Vagina (tissue), 2 donors: Measurements from ENCODE around the gene INSR. TPM values are rescaled to one million over a fixed set of nuclear protein-coding genes. Genes with fewer than 3 reads are reported as not detected.

Experiments used
- DNase-seq, 2 donors: peaks; one replicate each; pipeline ENCODE4 v3.0.0-alpha.2; 2017; ENCODE audit errors: extremely low spot score in 2 of 2
- H3K27ac ChIP-seq: fragments of 200-600 bp; sonication (generic); one replicate; pipeline ENCODE4 v1.5.1; 2019
- H3K27me3 ChIP-seq: fragments of 200-600 bp; sonication (generic); one replicate; pipeline ENCODE4 v1.5.1; 2019
- H3K36me3 ChIP-seq, 2 donors: fragments of 200-600 bp; sonication (generic); one replicate each; pipeline ENCODE4 v1.5.1; 2017 to 2019
- H3K4me1 ChIP-seq: fragments of 200-600 bp; sonication (generic); one replicate; pipeline ENCODE4 v1.5.1; 2019
- H3K4me3 ChIP-seq, 2 donors: fragments of 200-600 bp; sonication (generic); 1 replicate in 1 of 2; 2 replicates in 1 of 2; pipeline ENCODE4 v1.5.1; 2016 to 2019
- H3K9me3 ChIP-seq: fragments of 200-600 bp; sonication (generic); one replicate; pipeline ENCODE4 v1.5.1; 2019
- POLR2A ChIP-seq, 2 donors: fragments of 450-650 bp; IDR thresholded peaks; one replicate each; pipeline ENCODE4 v1.6.1; 2017; ENCODE audit warnings: antibody characterized with exemption in 2 of 2, mild to moderate bottlenecking in 2 of 2, moderate library complexity in 2 of 2
- POLR2AphosphoS5 ChIP-seq, 2 donors: sonication (generic); formaldehyde crosslinking; IDR thresholded peaks; one replicate each; pipeline ENCODE4 v1.9.0; 2017; ENCODE audit warnings: antibody characterized with exemption in 2 of 2, mild to moderate bottlenecking in 2 of 2, low read depth in 1 of 2; ENCODE audit not compliant: insufficient read depth in 1 of 2
- intact Hi-C: fragments of 100-400 bp; cut with DNase I; formaldehyde crosslinking; loops from one replicate; pipeline ENCODE4 v1.15.1; 2023
- total RNA-seq: library from RNA; depleted of rRNA; stranded (reverse); fragments of >200 nt; gene quantifications from one replicate; pipeline ENCODE4 v1.2.3, GENCODE V29; 2016
- TF ChIP-seq, protein P1 (sequence below), 3 experiments: fragments of 450-650 bp in 2 of 3; fragments of 200-600 bp in 1 of 3; sonication (generic) in 1 of 3; IDR thresholded peaks; one replicate each; pipeline ENCODE4 v1.5.1; 2017 to 2019; ENCODE audit warnings: antibody characterized with exemption in 3 of 3, mild to moderate bottlenecking in 2 of 3, moderate library complexity in 2 of 3

Gene INSR
- total RNA-seq, 1 donor from 2014 or later: 86.7 TPM

- Histone ChIP-seq H3K4me3 (no peak overlapping the region), H3K4me1 (no peaks in the 10 kb centered on the region), H3K9me3 (peaks cover 70% of the 10 kb centered on the region), H3K27ac (no peak overlapping the region), H3K27me3 (no peaks in the 10 kb centered on the region), H3K36me3 (peaks cover 49 to 100% of the 10 kb centered on the region in 2 donors)
- DNase-seq: no peak
- TF ChIP-seq, protein P1, sequence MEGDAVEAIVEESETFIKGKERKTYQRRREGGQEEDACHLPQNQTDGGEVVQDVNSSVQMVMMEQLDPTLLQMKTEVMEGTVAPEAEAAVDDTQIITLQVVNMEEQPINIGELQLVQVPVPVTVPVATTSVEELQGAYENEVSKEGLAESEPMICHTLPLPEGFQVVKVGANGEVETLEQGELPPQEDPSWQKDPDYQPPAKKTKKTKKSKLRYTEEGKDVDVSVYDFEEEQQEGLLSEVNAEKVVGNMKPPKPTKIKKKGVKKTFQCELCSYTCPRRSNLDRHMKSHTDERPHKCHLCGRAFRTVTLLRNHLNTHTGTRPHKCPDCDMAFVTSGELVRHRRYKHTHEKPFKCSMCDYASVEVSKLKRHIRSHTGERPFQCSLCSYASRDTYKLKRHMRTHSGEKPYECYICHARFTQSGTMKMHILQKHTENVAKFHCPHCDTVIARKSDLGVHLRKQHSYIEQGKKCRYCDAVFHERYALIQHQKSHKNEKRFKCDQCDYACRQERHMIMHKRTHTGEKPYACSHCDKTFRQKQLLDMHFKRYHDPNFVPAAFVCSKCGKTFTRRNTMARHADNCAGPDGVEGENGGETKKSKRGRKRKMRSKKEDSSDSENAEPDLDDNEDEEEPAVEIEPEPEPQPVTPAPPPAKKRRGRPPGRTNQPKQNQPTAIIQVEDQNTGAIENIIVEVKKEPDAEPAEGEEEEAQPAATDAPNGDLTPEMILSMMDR (IDR thresholded peaks at IDR 0.05): no peak
- TF ChIP-seq POLR2A (IDR thresholded peaks at IDR 0.05) (no peak), POLR2AphosphoS5 (IDR thresholded peaks at IDR 0.05; ENCODE audit: insufficient read depth in 1 of 2, low read depth in 1 of 2) (no peak)
- intact Hi-C loops: no loop called here
Observed at GRCh38 chr19:7078008-7078407, 216.2 kb downstream of the INSR start.

DNA sequence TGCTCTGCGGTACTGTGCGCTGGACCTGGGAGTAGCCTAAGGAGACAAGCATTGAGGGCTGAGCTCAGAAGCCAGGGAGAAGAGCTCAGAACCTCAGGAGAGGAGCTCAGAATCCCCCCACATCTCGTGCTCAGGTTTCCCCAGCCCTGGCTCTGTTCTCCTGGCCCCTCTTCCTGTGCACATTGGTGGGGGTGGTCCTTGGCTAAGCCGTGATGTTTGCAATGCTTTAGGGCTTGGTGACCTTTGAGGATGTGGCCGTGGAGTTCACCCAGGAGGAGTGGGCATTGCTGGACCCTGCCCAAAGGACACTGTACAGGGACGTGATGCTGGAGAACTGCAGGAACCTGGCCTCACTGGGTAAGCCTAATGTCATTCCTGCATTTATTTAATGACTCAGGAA lies 218.1 kb downstream of the INSR start:
- H3K27me3 ChIP-seq: no peaks in the 10 kb centered on the region
- no peaks in the 10 kb centered on the region for H3K4me1 ChIP-seq
- intact Hi-C loops: no loop called here
- H3K9me3 ChIP-seq: peaks cover 52% of the 10 kb centered on the region
- no peak overlapping the region for H3K27ac ChIP-seq
- peaks cover 35 to 100% of the 10 kb centered on the region in 2 donors for H3K36me3 ChIP-seq
- TF ChIP-seq, protein P1 (IDR thresholded peaks at IDR 0.05): no peak
- TF ChIP-seq POLR2AphosphoS5 (IDR thresholded peaks at IDR 0.05; ENCODE audit: insufficient read depth in 1 of 2, low read depth in 1 of 2): no peak
- no peak for TF ChIP-seq POLR2A (IDR thresholded peaks at IDR 0.05)
- H3K4me3 ChIP-seq: no peak overlapping the region
- DNase-seq: peak in 1 of 2 donors; percentile 67

DNA sequence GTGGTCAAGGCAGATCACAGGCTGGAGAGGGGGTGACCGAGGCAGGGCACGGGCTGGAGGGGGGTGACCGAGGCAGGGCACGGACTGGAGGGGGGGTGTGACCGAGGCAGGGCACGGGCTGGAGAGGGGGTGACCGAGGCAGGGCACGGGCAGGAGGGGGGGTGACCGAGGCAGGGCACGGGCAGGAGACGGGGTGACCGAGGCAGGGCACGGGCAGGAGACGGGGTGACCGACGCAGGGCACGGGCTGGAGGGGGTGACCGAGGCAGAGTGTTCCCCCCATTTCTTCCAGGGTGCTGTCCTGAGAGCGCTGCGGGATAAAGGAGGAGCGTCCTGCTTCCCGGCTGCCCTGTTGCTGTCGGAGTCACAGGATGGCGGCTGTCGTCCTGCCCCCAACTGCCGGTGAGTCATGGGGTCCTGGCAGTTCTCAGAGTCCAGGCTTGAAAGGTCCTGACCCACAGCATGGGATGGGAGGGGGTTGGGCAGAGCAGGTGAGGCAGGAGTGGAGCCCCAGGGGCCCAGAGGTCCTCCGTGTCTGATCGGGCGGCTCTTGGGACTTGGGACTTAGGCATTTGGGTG lies 219.4 kb downstream of the INSR start:
- intact Hi-C loops: no loop called here
- H3K27me3 ChIP-seq: no peaks in the 10 kb centered on the region

DNA sequence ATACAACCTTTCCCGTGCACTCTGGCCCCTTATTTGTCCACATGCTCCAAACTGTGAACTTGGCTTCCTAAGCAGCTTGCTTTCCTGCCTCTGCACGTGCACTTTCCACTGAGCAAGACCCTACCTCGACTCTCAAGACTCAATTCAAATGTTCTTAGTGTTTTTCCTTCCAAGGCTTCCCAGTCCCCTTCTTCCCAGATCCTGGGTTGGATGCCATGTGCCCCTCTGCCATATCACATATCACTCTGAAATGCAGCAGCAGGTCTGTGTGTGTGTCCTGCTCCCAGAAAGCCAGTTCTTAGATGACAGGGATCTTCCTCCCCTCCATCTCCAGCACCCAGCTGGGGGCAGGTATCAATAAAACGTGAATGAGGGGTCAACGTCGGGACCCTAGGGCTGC lies 221.7 kb downstream of the INSR start:
- H3K4me1 ChIP-seq: peaks cover 10% of the 10 kb centered on the region
- H3K27ac ChIP-seq: no peak overlapping the region
- intact Hi-C loops: no loop called here
- peaks cover 13 to 70% of the 10 kb centered on the region in 2 donors for H3K36me3 ChIP-seq
- TF ChIP-seq POLR2AphosphoS5 (IDR thresholded peaks at IDR 0.05; ENCODE audit: insufficient read depth in 1 of 2, low read depth in 1 of 2) (no peak), POLR2A (IDR thresholded peaks at IDR 0.05) (no peak)
- TF ChIP-seq, protein P1 (IDR thresholded peaks at IDR 0.05): no peak
- peaks cover 16% of the 10 kb centered on the region for H3K9me3 ChIP-seq
- DNase-seq: peak in 1 of 2 donors; percentile 61
- H3K4me3 ChIP-seq: no peak overlapping the region
- no peaks in the 10 kb centered on the region for H3K27me3 ChIP-seq

More for the DNA sequence above, 219.4 kb downstream of the INSR start:
- Histone ChIP-seq H3K4me1 (peaks cover 10% of the 10 kb centered on the region), H3K9me3 (peaks cover 38% of the 10 kb centered on the region), H3K4me3 (no peak overlapping the region), H3K27ac (no peak overlapping the region), H3K36me3 (peaks cover 23 to 93% of the 10 kb centered on the region in 2 donors)
- TF ChIP-seq POLR2AphosphoS5 (IDR thresholded peaks at IDR 0.05; ENCODE audit: insufficient read depth in 1 of 2, low read depth in 1 of 2) (no peak), POLR2A (IDR thresholded peaks at IDR 0.05) (no peak)
- TF ChIP-seq, protein P1 (IDR thresholded peaks at IDR 0.05): no peak
- peak in 1 of 2 donors; percentile 94 for DNase-seq

DNA sequence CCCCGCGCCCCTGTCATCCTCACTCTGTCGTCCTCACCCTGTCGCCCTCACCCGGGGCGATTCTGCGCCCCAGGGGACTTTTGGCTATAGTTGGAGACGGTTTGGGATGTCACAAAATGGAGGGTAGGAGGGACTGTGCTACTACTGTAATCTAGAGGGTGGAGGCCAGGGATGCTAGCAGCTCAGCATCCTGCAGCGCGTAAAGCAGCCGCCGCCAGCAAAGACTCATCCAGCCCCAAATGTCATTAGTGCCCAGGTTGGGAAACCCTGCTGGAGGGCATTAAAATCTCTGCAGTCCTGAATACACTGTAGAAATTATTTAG lies 224.3 kb downstream of the INSR start:
- intact Hi-C loops: no loop called here

More for the DNA sequence above, 224.3 kb downstream of the INSR start:
- H3K36me3 ChIP-seq: peaks cover 6 to 43% of the 10 kb centered on the region in 2 donors
- no peaks in the 10 kb centered on the region for H3K9me3 ChIP-seq
- peak overlapping the region; percentile 55 for H3K27ac ChIP-seq
- H3K4me1 ChIP-seq: peaks cover 10% of the 10 kb centered on the region
- peak overlapping the region; percentile 85 to 94 for H3K4me3 ChIP-seq
- H3K27me3 ChIP-seq: no peaks in the 10 kb centered on the region
- TF ChIP-seq POLR2AphosphoS5 (IDR thresholded peaks at IDR 0.05; ENCODE audit: insufficient read depth in 1 of 2, low read depth in 1 of 2) (no peak), POLR2A (IDR thresholded peaks at IDR 0.05) (no peak)
- TF ChIP-seq, protein P1 (IDR thresholded peaks at IDR 0.05): no peak
- no peak for DNase-seq
